ENCODE data around the gene PTPRN2.

GRCh38 chr7:157745721-157746709, 841.6 kb downstream of the PTPRN2 start:
- TF ChIP-seq GATA2 (IDR thresholded peaks at IDR 0.05; ENCODE audit: low read depth, low read length) (no peak), GATA3 (IDR thresholded peaks at IDR 0.05; ENCODE audit: low read depth, low read length) (no peak)

All from SH-SY5Y (cell line).